H1 (cell line): ENCODE results near the gene RASGRF1. TPM values are rescaled to one million over a fixed set of nuclear protein-coding genes. Genes with fewer than 3 reads are reported as not detected.

ENCODE experiments used
- CTCF ChIA-PET: fragments of 300-600 bp; sonication (Branson Sonifier 250); formaldehyde crosslinking; loops from one replicate; lab custom pipeline; 2021; ENCODE audit not compliant: partially characterized antibody; lab: Charles Lee
- POLR2A ChIA-PET: fragments of 300-600 bp; sonication (Branson Sonifier 250); formaldehyde crosslinking; loops from one replicate; lab custom pipeline; 2021; ENCODE audit warnings: inconsistent platforms; ENCODE audit not compliant: partially characterized antibody; lab: Charles Lee
- DNase-seq, 2 experiments: peaks; one replicate each; pipeline versions ENCODE4 v3.0.0 to v3.0.0-alpha.2; 2010 to 2022; ENCODE audit warnings: low spot score in 2 of 2, low read depth in 1 of 2, mixed read lengths in 1 of 2
- FAIRE-seq: peaks from 2 replicates; lab custom pipeline; 2011; peaks lifted over from hg19 to GRCh38; lab: Jason Lieb, UNC
- H2AFZ ChIP-seq: 2 replicates; pipeline ENCODE4 v1.8.1; 2012; ENCODE audit warnings: low read length, inconsistent platforms
- H2AK5ac ChIP-seq: 2 replicates; pipeline ENCODE4 v1.6.1; 2013; ENCODE audit warnings: low read depth, low read length
- H2BK120ac ChIP-seq: replicated peaks from 2 replicates; pipeline ENCODE3; 2013; ENCODE audit warnings: low read depth, low read length, inconsistent platforms
- H2BK12ac ChIP-seq: 2 replicates; pipeline ENCODE4 v1.6.1; 2013; ENCODE audit warnings: low read depth, low read length
- H2BK15ac ChIP-seq: 2 replicates; pipeline ENCODE4 v1.6.1; 2013; ENCODE audit warnings: low read length
- H2BK20ac ChIP-seq: 2 replicates; pipeline ENCODE4 v1.6.1; 2013; ENCODE audit warnings: low read length
- H2BK5ac ChIP-seq: 2 replicates; pipeline ENCODE4 v1.6.1; 2013; ENCODE audit warnings: low read depth, low read length
- H3K14ac ChIP-seq: 2 replicates; pipeline ENCODE4 v1.6.1; 2013; ENCODE audit warnings: inconsistent platforms; ENCODE audit not compliant: insufficient read length
- H3K18ac ChIP-seq: 2 replicates; pipeline ENCODE4 v1.6.1; 2013; ENCODE audit warnings: low read length; ENCODE audit errors: extremely low read depth
- H3K23ac ChIP-seq: 2 replicates; pipeline ENCODE4 v1.6.1; 2013; ENCODE audit warnings: inconsistent platforms; ENCODE audit not compliant: insufficient read length
- H3K23me2 ChIP-seq: 2 replicates; pipeline ENCODE4 v1.6.1; 2013; ENCODE audit warnings: low read depth, low read length
- H3K27ac ChIP-seq: 2 replicates; pipeline ENCODE4 v1.6.1; 2011; ENCODE audit warnings: low read depth, low read length, inconsistent platforms
- H3K27me3 ChIP-seq, 4 experiments: replicated peaks in 1 of 4; 1 replicate in 1 of 4; 2 replicates in 3 of 4; pipeline versions ENCODE4 v1.6.1 to v1.8.1; 2011 to 2013; ENCODE audit warnings: low read length in 3 of 4, mild to moderate bottlenecking in 3 of 4, inconsistent platforms in 2 of 4, mixed read lengths in 2 of 4, moderate library complexity in 1 of 4; ENCODE audit not compliant: control insufficient read depth in 3 of 4, insufficient read depth in 3 of 4; ENCODE audit errors: extremely low read depth in 1 of 4
- H3K36me3 ChIP-seq, 4 experiments: 2 replicates each; pipeline versions ENCODE4 v1.6.1 to v1.8.1; 2011 to 2013; ENCODE audit warnings: mild to moderate bottlenecking in 4 of 4, low read length in 3 of 4, moderate library complexity in 2 of 4, control low read depth in 1 of 4, inconsistent platforms in 1 of 4; ENCODE audit not compliant: insufficient read depth in 4 of 4, control insufficient read depth in 2 of 4
- H3K4ac ChIP-seq: replicated peaks from 2 replicates; pipeline ENCODE3; 2013; ENCODE audit warnings: low read length, low read depth, mixed read lengths, inconsistent platforms; ENCODE audit not compliant: insufficient read length
- H3K4me1 ChIP-seq, 4 experiments: replicated peaks in 1 of 4; 1 replicate in 1 of 4; 2 replicates in 3 of 4; pipeline versions ENCODE4 v1.6.1 to v1.8.1; 2011 to 2013; ENCODE audit warnings: low read length in 3 of 4, inconsistent platforms in 2 of 4, mixed read lengths in 1 of 4; ENCODE audit not compliant: insufficient read depth in 4 of 4, control insufficient read depth in 3 of 4
- H3K4me2 ChIP-seq, 2 experiments: 2 replicates each; pipeline versions ENCODE4 v1.6.1 to v1.8.1; 2011 to 2013; ENCODE audit warnings: low read depth in 2 of 2, low read length in 2 of 2, control low read depth in 1 of 2, inconsistent platforms in 1 of 2, mild to moderate bottlenecking in 1 of 2; ENCODE audit not compliant: insufficient read depth in 1 of 2
- H3K4me3 ChIP-seq, 4 experiments: fragments of 200-600, 300-600 bp in 1 of 4; sonication (generic), shearing (Covaris generic), sonication (Bioruptor Twin) in 1 of 4; 2 replicates each; pipeline versions ENCODE4 v1.5.1 to v1.8.1; 2011 to 2016; ENCODE audit warnings: low read length in 4 of 4, low read depth in 3 of 4, control low read depth in 2 of 4, inconsistent platforms in 2 of 4, mild to moderate bottlenecking in 2 of 4, mixed read lengths in 1 of 4, moderate library complexity in 1 of 4; ENCODE audit not compliant: insufficient read depth in 2 of 4; ENCODE audit errors: extremely low read depth in 1 of 4
- H3K56ac ChIP-seq: replicated peaks from 2 replicates; pipeline ENCODE3; 2013; ENCODE audit warnings: low read depth, mild to moderate bottlenecking, mixed read lengths, low read length, inconsistent platforms; ENCODE audit not compliant: insufficient read length
- H3K79me1 ChIP-seq: 2 replicates; pipeline ENCODE4 v1.6.1; 2013; ENCODE audit warnings: low read depth, low read length, control low read depth
- H3K79me2 ChIP-seq, 2 experiments: 2 replicates each; pipeline versions ENCODE4 v1.6.1 to v1.8.1; 2012 to 2013; ENCODE audit warnings: low read length in 2 of 2, mild to moderate bottlenecking in 2 of 2, inconsistent platforms in 1 of 2; ENCODE audit not compliant: insufficient read depth in 2 of 2, control insufficient read depth in 1 of 2
- H3K9ac ChIP-seq, 4 experiments: replicated peaks in 1 of 4; 1 replicate in 1 of 4; 2 replicates in 3 of 4; pipeline versions ENCODE4 v1.6.1 to v1.8.1; 2011 to 2013; ENCODE audit warnings: low read depth in 3 of 4, low read length in 3 of 4, control low read depth in 2 of 4, mild to moderate bottlenecking in 2 of 4, moderate library complexity in 2 of 4, inconsistent platforms in 1 of 4; ENCODE audit errors: extremely low read depth in 1 of 4
- H3K9me3 ChIP-seq, 2 experiments: 2 replicates each; pipeline versions ENCODE4 v1.6.1 to v1.8.1; 2012 to 2013; ENCODE audit warnings: mild to moderate bottlenecking in 2 of 2, moderate library complexity in 2 of 2, control low read depth in 1 of 2, inconsistent platforms in 1 of 2, low read depth in 1 of 2, low read length in 1 of 2, mixed read lengths in 1 of 2; ENCODE audit not compliant: insufficient read depth in 2 of 2
- H4K20me1 ChIP-seq, 2 experiments: replicated peaks in 1 of 2; 2 replicates each; pipeline versions ENCODE3 to v1.8.1; 2011 to 2013; ENCODE audit warnings: inconsistent platforms in 2 of 2, low read length in 2 of 2, mild to moderate bottlenecking in 1 of 2; ENCODE audit not compliant: insufficient read depth in 2 of 2, control insufficient read depth in 1 of 2
- H4K5ac ChIP-seq: 2 replicates; pipeline ENCODE4 v1.6.1; 2013; ENCODE audit warnings: low read length, low read depth, mixed read lengths, inconsistent platforms; ENCODE audit not compliant: insufficient read length
- H4K8ac ChIP-seq: 2 replicates; pipeline ENCODE4 v1.8.0; 2013; ENCODE audit warnings: mild to moderate bottlenecking, moderate library complexity, low read length, inconsistent platforms; ENCODE audit not compliant: insufficient read depth; ENCODE audit errors: extremely low read depth
- H4K91ac ChIP-seq: replicated peaks from 2 replicates; pipeline ENCODE3; 2013; ENCODE audit warnings: low read length, mixed read lengths, inconsistent platforms; ENCODE audit not compliant: insufficient read length
- BACH1 ChIP-seq: IDR thresholded peaks from 2 replicates; pipeline ENCODE4 v1.6.1; 2012; ENCODE audit warnings: low read length, improper control_type of control experiment
- KDM1A ChIP-seq: fragments of 200-600, 300-600 bp; sonication (generic); IDR thresholded peaks from 2 replicates; pipeline ENCODE4 v1.7.1; 2016; ENCODE audit warnings: mild to moderate bottlenecking, low read length, borderline replicate concordance
- KDM5A ChIP-seq: fragments of 200-600 bp; IDR thresholded peaks from 2 replicates; pipeline ENCODE4 v1.7.1; 2012; ENCODE audit warnings: mild to moderate bottlenecking, low read length, inconsistent platforms, mixed read lengths
- PHF8 ChIP-seq: fragments of 200-600 bp; sonication (generic); conservative IDR thresholded peaks from 2 replicates; pipeline ENCODE4 v1.7.1; 2012; ENCODE audit warnings: low read depth, mild to moderate bottlenecking, inconsistent platforms, low read length, moderate library complexity
- RBBP5 ChIP-seq: IDR thresholded peaks from 2 replicates; pipeline ENCODE4 v1.7.1; 2012; ENCODE audit warnings: low read depth, mild to moderate bottlenecking, inconsistent platforms, low read length, moderate library complexity, borderline replicate concordance
- RNF2 ChIP-seq: fragments of 200-900, 300-1000 bp; sonication (generic); IDR thresholded peaks from 2 replicates; pipeline ENCODE4 v1.7.1; 2016; ENCODE audit warnings: borderline replicate concordance, low read depth, mild to moderate bottlenecking, antibody characterized with exemption, low read length; ENCODE audit not compliant: poor library complexity, severe bottlenecking; ENCODE audit errors: missing control alignments
- SIRT6 ChIP-seq: IDR thresholded peaks from one replicate; pipeline ENCODE4 v1.7.1; 2012; ENCODE audit warnings: low read length, inconsistent platforms
- WGBS, 2 experiments: shearing (Covaris generic) in 1 of 2; methylation state at CpG; one replicate each; pipeline versions ENCODE4 v1.1.6 to v1.1.7; 2013 to 2015; ENCODE audit warnings: low lambda C conversion rate in 2 of 2, mixed read lengths in 2 of 2, inconsistent platforms in 1 of 2, low coverage in 1 of 2, missing lambda C conversion rate in 1 of 2; ENCODE audit not compliant: insufficient replicate concordance in 2 of 2, insufficient coverage in 1 of 2, insufficient read length in 1 of 2; ENCODE audit errors: extremely low coverage in 1 of 2, missing lambda C conversion rate in 1 of 2; 5-methylcytosine and 5-hydroxymethylcytosine counted together
- polyA plus RNA-seq, 7 experiments: library from polyadenylated mRNA; depleted of rRNA in 3 of 7; stranded (reverse) in 5 of 7; unstranded in 2 of 7; fragments of >200 nt in 5 of 7; fragments of 200-250 nt in 2 of 7; gene quantifications; 1 replicate in 5 of 7; 2 replicates in 1 of 7; 4 replicates in 1 of 7; pipeline versions ENCODE4 v1.2.1 to v1.2.3, GENCODE V29; 2011 to 2013; ENCODE audit warnings: missing spikeins in 2 of 7, mixed read lengths in 2 of 7
- total RNA-seq: library from RNA; stranded (reverse); fragmentation: NEBNext Ultra II Directional; extraction: Animal tissue kit (Norgen Biotek cat#: 25700); gene quantifications from 2 replicates; pipeline ENCODE4 v1.2.1, GENCODE V29; 2021

RASGRF1 gene
- total and polyA plus RNA-seq, 2 of the 8 experiments (the other 6 are each of a cell fraction or from before 2014, with no cell fraction given): 0.42 to 0.67 TPM

- no peaks in the 10 kb centered on the region for H3K79me2 ChIP-seq
- no peak overlapping the region for H3K56ac ChIP-seq
- no peak overlapping the region for H2AK5ac ChIP-seq
- WGBS, 2 experiments: 87% methylated on average over 6 of the region's 6 CpGs; no CpG with 5 or more reads in 1 of the 2 experiments
- no peak overlapping the region for H2AFZ ChIP-seq
- no peak overlapping the region for H2BK12ac ChIP-seq
- no peak overlapping the region for H3K4ac ChIP-seq
- H3K18ac ChIP-seq: no peak overlapping the region
- H4K8ac ChIP-seq: no peak overlapping the region; the same call in 1 of the 2 replicates
- peaks cover 5 to 11% (median 9%) of the 10 kb centered on the region in 4 experiments; a peak in 5 of 7 replicates for H3K27me3 ChIP-seq
- H3K4me2 ChIP-seq: no peak overlapping the region
- no peak overlapping the region for H3K14ac ChIP-seq
- no peak for DNase-seq
- no peak overlapping the region for H3K9ac ChIP-seq
- H3K4me1 ChIP-seq: no peaks in the 10 kb centered on the region; a peak in 1 of 7 replicates
- no peak overlapping the region for H3K23ac ChIP-seq
- CTCF ChIA-PET: interaction anchor here (0.7 to 3.3 kb wide), 14 partner anchors 9 to 118 kb away, joined by 3 to 17 read pairs (median 4); no protein-coding TSS in a partner anchor
- no peak overlapping the region for H2BK120ac ChIP-seq
- H3K36me3 ChIP-seq: no peaks in the 10 kb centered on the region
- no peaks in the 10 kb centered on the region for H3K79me1 ChIP-seq
- H2BK15ac ChIP-seq: no peak overlapping the region
- TF ChIP-seq BACH1: no peak
- no peak for TF ChIP-seq KDM1A
- TF ChIP-seq RBBP5: no peak
- TF ChIP-seq RNF2: no peak
- no peak for TF ChIP-seq SIRT6
- no peak for TF ChIP-seq KDM5A
- no peak for TF ChIP-seq PHF8
- H4K20me1 ChIP-seq: no peaks in the 10 kb centered on the region
- no peak overlapping the region for H3K27ac ChIP-seq
- H2BK5ac ChIP-seq: no peak overlapping the region
- H3K23me2 ChIP-seq: no peaks in the 10 kb centered on the region
- H4K91ac ChIP-seq: no peak overlapping the region
- no peak overlapping the region for H4K5ac ChIP-seq
- H3K9me3 ChIP-seq: no peaks in the 10 kb centered on the region
- no peak overlapping the region for H3K4me3 ChIP-seq
- no peak overlapping the region for H2BK20ac ChIP-seq
- POLR2A ChIA-PET: no interaction called here
- no peak for FAIRE-seq
Measured at GRCh38 chr15:79066391-79067071, 24.0 kb downstream of the RASGRF1 start.
